ENCODE results near the gene ARID3A.

Gene ARID3A

GRCh38 chr19:1004803-1005664 lies 79.2 kb downstream of the ARID3A start:
- Histone ChIP-seq H3K9ac (ENCODE audit: low read depth in 1 of 2, low read length in 2 of 2) (no peak overlapping the region), H3K4me3 (ENCODE audit: low read depth in 1 of 2, low read length in 2 of 2) (no peak overlapping the region), H3K36me3 (ENCODE audit: control insufficient read depth in 1 of 2, insufficient read depth in 2 of 2, low read length in 2 of 2) (peaks cover 0 to 6% of the 10 kb centered on the region in 2 donors), H3K9me3 (ENCODE audit: control insufficient read depth in 1 of 2, low read length in 2 of 2) (no peaks in the 10 kb centered on the region), H3K27ac (ENCODE audit: low read depth, low read length) (no peak overlapping the region), H3K4me1 (ENCODE audit: control insufficient read depth in 1 of 2, insufficient read depth in 2 of 2, low read length in 2 of 2) (no peaks in the 10 kb centered on the region), H3K27me3 (ENCODE audit: control insufficient read depth in 1 of 2, insufficient read depth in 2 of 2, low read length in 2 of 2) (peaks cover 10 to 22% of the 10 kb centered on the region in 2 donors)

GRCh38 chr19:1006711-1007398 lies 81.0 kb downstream of the ARID3A start:
- Histone ChIP-seq H3K9me3 (ENCODE audit: control insufficient read depth in 1 of 2, low read length in 2 of 2) (no peaks in the 10 kb centered on the region), H3K9ac (ENCODE audit: low read depth in 1 of 2, low read length in 2 of 2) (no peak overlapping the region), H3K36me3 (ENCODE audit: control insufficient read depth in 1 of 2, insufficient read depth in 2 of 2, low read length in 2 of 2) (peaks cover 0 to 16% of the 10 kb centered on the region in 2 donors), H3K4me1 (ENCODE audit: control insufficient read depth in 1 of 2, insufficient read depth in 2 of 2, low read length in 2 of 2) (no peaks in the 10 kb centered on the region), H3K27me3 (ENCODE audit: control insufficient read depth in 1 of 2, insufficient read depth in 2 of 2, low read length in 2 of 2) (peaks cover 0 to 12% of the 10 kb centered on the region in 2 donors), H3K27ac (ENCODE audit: low read depth, low read length) (no peak overlapping the region), H3K4me3 (ENCODE audit: low read depth in 1 of 2, low read length in 2 of 2) (no peak overlapping the region)

GRCh38 chr19:1007399-1008251 lies 81.8 kb downstream of the ARID3A start:
- Histone ChIP-seq H3K27me3 (ENCODE audit: control insufficient read depth in 1 of 2, insufficient read depth in 2 of 2, low read length in 2 of 2) (peaks cover 0 to 9% of the 10 kb centered on the region in 2 donors), H3K9me3 (ENCODE audit: control insufficient read depth in 1 of 2, low read length in 2 of 2) (no peaks in the 10 kb centered on the region), H3K4me1 (ENCODE audit: control insufficient read depth in 1 of 2, insufficient read depth in 2 of 2, low read length in 2 of 2) (no peaks in the 10 kb centered on the region), H3K9ac (ENCODE audit: low read depth in 1 of 2, low read length in 2 of 2) (no peak overlapping the region), H3K27ac (ENCODE audit: low read depth, low read length) (no peak overlapping the region), H3K4me3 (ENCODE audit: low read depth in 1 of 2, low read length in 2 of 2) (no peak overlapping the region), H3K36me3 (ENCODE audit: control insufficient read depth in 1 of 2, insufficient read depth in 2 of 2, low read length in 2 of 2) (peaks cover 3 to 24% of the 10 kb centered on the region in 2 donors)

GRCh38 chr19:1008268-1009040 lies 82.6 kb downstream of the ARID3A start:
- Histone ChIP-seq H3K27me3 (ENCODE audit: control insufficient read depth in 1 of 2, insufficient read depth in 2 of 2, low read length in 2 of 2) (peaks cover 0 to 8% of the 10 kb centered on the region in 2 donors), H3K9ac (ENCODE audit: low read depth in 1 of 2, low read length in 2 of 2) (no peak overlapping the region), H3K4me3 (ENCODE audit: low read depth in 1 of 2, low read length in 2 of 2) (no peak overlapping the region), H3K36me3 (ENCODE audit: control insufficient read depth in 1 of 2, insufficient read depth in 2 of 2, low read length in 2 of 2) (peaks cover 3 to 31% of the 10 kb centered on the region in 2 donors), H3K4me1 (ENCODE audit: control insufficient read depth in 1 of 2, insufficient read depth in 2 of 2, low read length in 2 of 2) (no peaks in the 10 kb centered on the region), H3K9me3 (ENCODE audit: control insufficient read depth in 1 of 2, low read length in 2 of 2) (no peaks in the 10 kb centered on the region), H3K27ac (ENCODE audit: low read depth, low read length) (no peak overlapping the region)

- H3K9me3 ChIP-seq (ENCODE audit: control insufficient read depth in 1 of 2, low read length in 2 of 2): no peaks in the 10 kb centered on the region
- peaks cover 3 to 39% of the 10 kb centered on the region in 2 donors for H3K36me3 ChIP-seq (ENCODE audit: control insufficient read depth in 1 of 2, insufficient read depth in 2 of 2, low read length in 2 of 2)
- H3K4me1 ChIP-seq (ENCODE audit: control insufficient read depth in 1 of 2, insufficient read depth in 2 of 2, low read length in 2 of 2): no peaks in the 10 kb centered on the region
- H3K9ac ChIP-seq (ENCODE audit: low read depth in 1 of 2, low read length in 2 of 2): no peak overlapping the region
- peaks cover 0 to 4% of the 10 kb centered on the region in 2 donors for H3K27me3 ChIP-seq (ENCODE audit: control insufficient read depth in 1 of 2, insufficient read depth in 2 of 2, low read length in 2 of 2)
- H3K27ac ChIP-seq (ENCODE audit: low read depth, low read length): no peak overlapping the region
- H3K4me3 ChIP-seq (ENCODE audit: low read depth in 1 of 2, low read length in 2 of 2): no peak overlapping the region
Measured at GRCh38 chr19:1009041-1009980, 83.5 kb downstream of the ARID3A start.

- Histone ChIP-seq H3K9ac (ENCODE audit: low read depth in 1 of 2, low read length in 2 of 2) (no peak overlapping the region), H3K36me3 (ENCODE audit: control insufficient read depth in 1 of 2, insufficient read depth in 2 of 2, low read length in 2 of 2) (peaks cover 3 to 39% of the 10 kb centered on the region in 2 donors), H3K4me1 (ENCODE audit: control insufficient read depth in 1 of 2, insufficient read depth in 2 of 2, low read length in 2 of 2) (no peaks in the 10 kb centered on the region), H3K27me3 (ENCODE audit: control insufficient read depth in 1 of 2, insufficient read depth in 2 of 2, low read length in 2 of 2) (no peaks in the 10 kb centered on the region), H3K4me3 (ENCODE audit: low read depth in 1 of 2, low read length in 2 of 2) (no peak overlapping the region), H3K27ac (ENCODE audit: low read depth, low read length) (no peak overlapping the region), H3K9me3 (ENCODE audit: control insufficient read depth in 1 of 2, low read length in 2 of 2) (no peaks in the 10 kb centered on the region)
Measured at GRCh38 chr19:1009981-1010538, 84.2 kb downstream of the ARID3A start.

GRCh38 chr19:1010586-1011510 lies 85.0 kb downstream of the ARID3A start:
- Histone ChIP-seq H3K27ac (ENCODE audit: low read depth, low read length) (no peak overlapping the region), H3K9ac (ENCODE audit: low read depth in 1 of 2, low read length in 2 of 2) (no peak overlapping the region), H3K9me3 (ENCODE audit: control insufficient read depth in 1 of 2, low read length in 2 of 2) (no peaks in the 10 kb centered on the region), H3K4me3 (ENCODE audit: low read depth in 1 of 2, low read length in 2 of 2) (no peak overlapping the region), H3K27me3 (ENCODE audit: control insufficient read depth in 1 of 2, insufficient read depth in 2 of 2, low read length in 2 of 2) (no peaks in the 10 kb centered on the region), H3K36me3 (ENCODE audit: control insufficient read depth in 1 of 2, insufficient read depth in 2 of 2, low read length in 2 of 2) (peaks cover 3 to 39% of the 10 kb centered on the region in 2 donors), H3K4me1 (ENCODE audit: control insufficient read depth in 1 of 2, insufficient read depth in 2 of 2, low read length in 2 of 2) (peaks cover 0 to 4% of the 10 kb centered on the region in 2 donors)

GRCh38 chr19:1011831-1012333 lies 86.0 kb downstream of the ARID3A start:
- no peak overlapping the region for H3K27ac ChIP-seq (ENCODE audit: low read depth, low read length)
- H3K4me1 ChIP-seq (ENCODE audit: control insufficient read depth in 1 of 2, insufficient read depth in 2 of 2, low read length in 2 of 2): peaks cover 8 to 12% of the 10 kb centered on the region in 2 donors
- no peak overlapping the region for H3K4me3 ChIP-seq (ENCODE audit: low read depth in 1 of 2, low read length in 2 of 2)
- no peaks in the 10 kb centered on the region for H3K27me3 ChIP-seq (ENCODE audit: control insufficient read depth in 1 of 2, insufficient read depth in 2 of 2, low read length in 2 of 2)
- peaks cover 3 to 39% of the 10 kb centered on the region in 2 donors for H3K36me3 ChIP-seq (ENCODE audit: control insufficient read depth in 1 of 2, insufficient read depth in 2 of 2, low read length in 2 of 2)
- H3K9me3 ChIP-seq (ENCODE audit: control insufficient read depth in 1 of 2, low read length in 2 of 2): no peaks in the 10 kb centered on the region
- H3K9ac ChIP-seq (ENCODE audit: low read depth in 1 of 2, low read length in 2 of 2): no peak overlapping the region
